Spleen (tissue), 7 donors: ENCODE measurements around the gene ITGB6.

ENCODE experiments used
- POLR2AphosphoS5 ChIP-seq, 3 donors: sonication (generic); formaldehyde crosslinking; IDR thresholded peaks; one replicate each; pipeline ENCODE4 v1.5.1; 2017; ENCODE audit warnings: antibody characterized with exemption in 3 of 3
- TF ChIP-seq, protein P1 (sequence below), 11 experiments: fragments of 200-600 bp in 7 of 11; fragments of 450-650 bp in 4 of 11; sonication (generic) in 4 of 11; IDR thresholded peaks in 8 of 11; conservative IDR thresholded peaks in 3 of 11; 1 replicate in 7 of 11; 2 replicates in 4 of 11; pipeline versions ENCODE4 v1.4.0 to v1.8.0; 2016 to 2021; ENCODE audit warnings: antibody characterized with exemption in 11 of 11, inconsistent platforms in 4 of 11, mild to moderate bottlenecking in 1 of 11
- donor health status: DM: no; HTN: no; CAD: no; lungs with moderate emphysema.
- donor health status: DM: no; HTN: no; CAD: no.
- donor health status: DM: no; HTN: no; CAD: no.

DNA sequence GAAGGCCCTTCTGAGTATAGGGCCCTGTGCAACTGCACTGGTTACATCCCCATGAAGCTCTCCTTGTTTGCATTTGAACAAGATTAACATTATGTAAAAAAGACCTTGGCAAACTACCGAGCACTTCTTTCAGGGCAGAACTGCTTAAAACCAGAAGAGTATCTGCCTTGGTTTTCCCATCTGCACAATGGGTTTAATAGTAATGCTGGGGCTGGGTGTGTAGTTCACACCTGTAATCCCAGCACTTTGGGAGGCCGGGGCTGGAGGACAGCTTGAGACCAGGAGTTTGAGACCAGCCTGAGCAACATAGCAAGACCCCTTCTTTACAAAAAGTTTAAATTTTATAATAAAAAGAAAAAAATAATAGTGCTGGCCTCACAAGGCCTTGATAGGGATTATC, 146.1 kb downstream of the ITGB6 start:
- TF ChIP-seq, protein P1, sequence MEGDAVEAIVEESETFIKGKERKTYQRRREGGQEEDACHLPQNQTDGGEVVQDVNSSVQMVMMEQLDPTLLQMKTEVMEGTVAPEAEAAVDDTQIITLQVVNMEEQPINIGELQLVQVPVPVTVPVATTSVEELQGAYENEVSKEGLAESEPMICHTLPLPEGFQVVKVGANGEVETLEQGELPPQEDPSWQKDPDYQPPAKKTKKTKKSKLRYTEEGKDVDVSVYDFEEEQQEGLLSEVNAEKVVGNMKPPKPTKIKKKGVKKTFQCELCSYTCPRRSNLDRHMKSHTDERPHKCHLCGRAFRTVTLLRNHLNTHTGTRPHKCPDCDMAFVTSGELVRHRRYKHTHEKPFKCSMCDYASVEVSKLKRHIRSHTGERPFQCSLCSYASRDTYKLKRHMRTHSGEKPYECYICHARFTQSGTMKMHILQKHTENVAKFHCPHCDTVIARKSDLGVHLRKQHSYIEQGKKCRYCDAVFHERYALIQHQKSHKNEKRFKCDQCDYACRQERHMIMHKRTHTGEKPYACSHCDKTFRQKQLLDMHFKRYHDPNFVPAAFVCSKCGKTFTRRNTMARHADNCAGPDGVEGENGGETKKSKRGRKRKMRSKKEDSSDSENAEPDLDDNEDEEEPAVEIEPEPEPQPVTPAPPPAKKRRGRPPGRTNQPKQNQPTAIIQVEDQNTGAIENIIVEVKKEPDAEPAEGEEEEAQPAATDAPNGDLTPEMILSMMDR (IDR thresholded peaks at IDR 0.05 in 8 of 11, conservative IDR thresholded peaks at IDR 0.05 in 3 of 11), result no peak
- no peak for TF ChIP-seq POLR2AphosphoS5 (IDR thresholded peaks at IDR 0.05)
